Measurements from ENCODE around the gene ESRRA.

- TF ChIP-seq CTCF (IDR thresholded peaks at IDR 0.05) (no peak), POLR2A (IDR thresholded peaks at IDR 0.05) (no peak)
Observed at GRCh38 chr11:64291752-64292459, 13.4 kb upstream of the ESRRA start.
